Neuronal stem cell (in vitro differentiated cells): ENCODE measurements around the gene CTNND2.

Experiments
- DNase-seq: peaks from one replicate; pipeline ENCODE4 v3.0.0-alpha.2; 2013; ENCODE audit warnings: low spot score
- H2AFZ ChIP-seq: one replicate; pipeline ENCODE4 v1.6.1; 2013; ENCODE audit warnings: mild to moderate bottlenecking, low read length, inconsistent platforms
- H2AK5ac ChIP-seq: 2 replicates; pipeline ENCODE4 v1.6.1; 2013; ENCODE audit warnings: low read depth, mild to moderate bottlenecking, inconsistent platforms, low read length, moderate library complexity, mixed read lengths
- H2BK120ac ChIP-seq: 2 replicates; pipeline ENCODE4 v1.6.1; 2013; ENCODE audit warnings: low read depth, mild to moderate bottlenecking, inconsistent platforms, low read length, moderate library complexity, mixed read lengths
- H2BK12ac ChIP-seq: one replicate; pipeline ENCODE4 v1.6.1; 2013; ENCODE audit warnings: low read length, inconsistent platforms
- H2BK15ac ChIP-seq: 2 replicates; pipeline ENCODE4 v1.6.1; 2013; ENCODE audit warnings: mild to moderate bottlenecking, low read length, inconsistent platforms, mixed read lengths
- H2BK5ac ChIP-seq: one replicate; pipeline ENCODE4 v1.6.1; 2013; ENCODE audit warnings: inconsistent platforms, mild to moderate bottlenecking, low read length, moderate library complexity
- H3K14ac ChIP-seq: one replicate; pipeline ENCODE4 v1.6.1; 2013; ENCODE audit warnings: low read length, inconsistent platforms
- H3K18ac ChIP-seq: 2 replicates; pipeline ENCODE4 v1.6.1; 2013; ENCODE audit warnings: low read length, inconsistent platforms
- H3K23ac ChIP-seq: 2 replicates; pipeline ENCODE4 v1.6.1; 2013; ENCODE audit warnings: low read depth, mild to moderate bottlenecking, mixed read lengths, low read length, inconsistent platforms; ENCODE audit not compliant: poor library complexity
- H3K27ac ChIP-seq: replicated peaks from 3 replicates; pipeline ENCODE4 v1.5.1; 2013; ENCODE audit warnings: low read length, inconsistent platforms
- H3K27me3 ChIP-seq, 3 experiments: 2 replicates each; pipeline ENCODE4 v1.6.1; 2013; ENCODE audit warnings: low read length in 3 of 3, mild to moderate bottlenecking in 2 of 3, inconsistent platforms in 1 of 3, low read depth in 1 of 3, mixed read lengths in 1 of 3, moderate library complexity in 1 of 3; ENCODE audit not compliant: control insufficient read depth in 3 of 3, insufficient read depth in 3 of 3
- H3K36me3 ChIP-seq, 2 donors: replicated peaks in 1 of 2; 2 replicates each; pipeline ENCODE4 v1.6.1; 2013; ENCODE audit warnings: low read length in 2 of 2; ENCODE audit not compliant: control insufficient read depth in 2 of 2, insufficient read depth in 2 of 2
- H3K4ac ChIP-seq: 2 replicates; pipeline ENCODE4 v1.6.1; 2013; ENCODE audit warnings: inconsistent platforms, mild to moderate bottlenecking, low read length, moderate library complexity
- H3K4me1 ChIP-seq, 2 donors: 1 replicate in 1 of 2; 2 replicates in 1 of 2; pipeline ENCODE4 v1.6.1; 2013; ENCODE audit warnings: low read length in 2 of 2, low read depth in 1 of 2; ENCODE audit not compliant: control insufficient read depth in 2 of 2, insufficient read depth in 1 of 2
- H3K4me2 ChIP-seq: one replicate; pipeline ENCODE4 v1.6.1; 2013; ENCODE audit warnings: mild to moderate bottlenecking, low read length, inconsistent platforms; ENCODE audit not compliant: insufficient read depth, poor library complexity, severe bottlenecking
- H3K4me3 ChIP-seq, 2 donors: 2 replicates each; pipeline ENCODE4 v1.5.1; 2013; ENCODE audit warnings: low read length in 2 of 2, mild to moderate bottlenecking in 2 of 2, inconsistent platforms in 1 of 2, moderate library complexity in 1 of 2
- H3K79me1 ChIP-seq: one replicate; pipeline ENCODE4 v1.6.1; 2013; ENCODE audit warnings: low read depth, mild to moderate bottlenecking, inconsistent platforms, low read length, moderate library complexity
- H3K9ac ChIP-seq: one replicate; pipeline ENCODE4 v1.6.1; 2013; ENCODE audit warnings: mild to moderate bottlenecking, low read depth, low read length, inconsistent platforms; ENCODE audit not compliant: poor library complexity
- H3K9me3 ChIP-seq, 2 donors: replicated peaks in 1 of 2; 2 replicates each; pipeline versions ENCODE3 to v1.6.1; 2013; ENCODE audit warnings: low read length in 2 of 2, mild to moderate bottlenecking in 2 of 2, inconsistent platforms in 1 of 2, low read depth in 1 of 2, mixed read lengths in 1 of 2, moderate library complexity in 1 of 2; ENCODE audit not compliant: control insufficient read depth in 2 of 2, insufficient read depth in 1 of 2
- H4K8ac ChIP-seq: one replicate; pipeline ENCODE4 v1.6.1; 2013; ENCODE audit warnings: low read depth, mild to moderate bottlenecking, inconsistent platforms, low read length, moderate library complexity
- H4K91ac ChIP-seq: one replicate; pipeline ENCODE4 v1.6.1; 2013; ENCODE audit warnings: low read length, low read depth, mild to moderate bottlenecking, inconsistent platforms; ENCODE audit not compliant: poor library complexity
- WGBS, 2 donors: extraction: QIAGEN DNeasy Blood & Tissue Kit; methylation state at CpG; one replicate each; pipeline ENCODE4 v1.1.7; 2013; ENCODE audit warnings: missing lambda C conversion rate in 2 of 2, mixed read lengths in 1 of 2; ENCODE audit not compliant: insufficient read length in 2 of 2, insufficient replicate concordance in 1 of 2; ENCODE audit errors: extremely low coverage in 2 of 2; 5-methylcytosine and 5-hydroxymethylcytosine counted together

CTNND2 gene

GRCh38 chr5:11407556-11408145 is 496.6 kb downstream of the CTNND2 start:
- Histone ChIP-seq H2AFZ (no peak overlapping the region), H3K14ac (no peak overlapping the region), H3K27ac (no peak overlapping the region), H3K4me2 (no peak overlapping the region), H3K36me3 (peaks cover 0 to 55% of the 10 kb centered on the region in 2 donors), H3K27me3 (no peaks in the 10 kb centered on the region), H2AK5ac (no peak overlapping the region), H4K91ac (no peak overlapping the region), H2BK15ac (no peak overlapping the region), H3K79me1 (no peaks in the 10 kb centered on the region), H2BK12ac (no peak overlapping the region), H3K4me1 (peaks cover 0 to 2% of the 10 kb centered on the region in 2 donors), H4K8ac (no peak overlapping the region), H3K4ac (no peak overlapping the region), H3K4me3 (no peak overlapping the region), H3K9me3 (no peaks in the 10 kb centered on the region), H3K23ac (no peak overlapping the region), H3K18ac (no peak overlapping the region), H2BK5ac (no peak overlapping the region), H2BK120ac (no peak overlapping the region), H3K9ac (no peak overlapping the region)
- WGBS, 2 donors: no CpG with 5 or more reads among the region's 5 CpGs
- no peak for DNase-seq

- no peaks in the 10 kb centered on the region for H3K27me3 ChIP-seq
- H3K36me3 ChIP-seq: peaks cover 0 to 28% of the 10 kb centered on the region in 2 donors
- H3K9me3 ChIP-seq: no peaks in the 10 kb centered on the region
- H2BK120ac ChIP-seq: no peak overlapping the region
- H3K9ac ChIP-seq: no peak overlapping the region
- no peak overlapping the region for H3K23ac ChIP-seq
- no peak overlapping the region for H4K91ac ChIP-seq
- H2AFZ ChIP-seq: no peak overlapping the region
- peaks cover 6 to 7% of the 10 kb centered on the region in 2 donors for H3K4me1 ChIP-seq
- H3K4me2 ChIP-seq: no peak overlapping the region
- H3K14ac ChIP-seq: no peak overlapping the region
- H3K79me1 ChIP-seq: no peaks in the 10 kb centered on the region
- H3K4me3 ChIP-seq: no peak overlapping the region
- no peak overlapping the region for H3K27ac ChIP-seq
- H2AK5ac ChIP-seq: no peak overlapping the region
- H2BK5ac ChIP-seq: no peak overlapping the region
- WGBS, 2 donors: no CpG with 5 or more reads among the region's 2 CpGs
- no peak overlapping the region for H2BK15ac ChIP-seq
- H2BK12ac ChIP-seq: no peak overlapping the region
- DNase-seq: no peak
- no peak overlapping the region for H3K4ac ChIP-seq
- no peak overlapping the region for H4K8ac ChIP-seq
- no peak overlapping the region for H3K18ac ChIP-seq
These were observed 503.9 kb downstream of the CTNND2 start for GRCh38 chr5:11400316-11400715.

- Histone ChIP-seq H3K27me3 (no peaks in the 10 kb centered on the region), H2AK5ac (no peak overlapping the region), H3K4ac (no peak overlapping the region), H2BK120ac (no peak overlapping the region), H3K14ac (no peak overlapping the region), H3K4me3 (no peak overlapping the region), H3K79me1 (no peaks in the 10 kb centered on the region), H3K36me3 (peaks cover 0 to 22% of the 10 kb centered on the region in 2 donors), H3K4me1 (peaks cover 6 to 11% of the 10 kb centered on the region in 2 donors), H2BK5ac (no peak overlapping the region), H3K4me2 (no peak overlapping the region), H3K9ac (no peak overlapping the region), H4K8ac (no peak overlapping the region), H2BK15ac (no peak overlapping the region), H4K91ac (no peak overlapping the region), H2BK12ac (no peak overlapping the region), H2AFZ (no peak overlapping the region), H3K18ac (no peak overlapping the region), H3K23ac (no peak overlapping the region), H3K9me3 (no peaks in the 10 kb centered on the region), H3K27ac (no peak overlapping the region)
- no peak for DNase-seq
- WGBS, 2 donors: no CpG with 5 or more reads among the region's 3 CpGs
These were observed 505.5 kb downstream of the CTNND2 start for GRCh38 chr5:11398728-11399127.

GRCh38 chr5:11397549-11397948 is 506.7 kb downstream of the CTNND2 start:
- Histone ChIP-seq H3K4me2 (no peak overlapping the region), H3K4ac (no peak overlapping the region), H3K27me3 (no peaks in the 10 kb centered on the region), H3K14ac (no peak overlapping the region), H2BK15ac (no peak overlapping the region), H4K91ac (no peak overlapping the region), H3K36me3 (peaks cover 0 to 16% of the 10 kb centered on the region in 2 donors), H3K79me1 (no peaks in the 10 kb centered on the region), H3K9me3 (no peaks in the 10 kb centered on the region), H3K9ac (no peak overlapping the region), H2BK120ac (no peak overlapping the region), H3K4me3 (no peak overlapping the region), H2AFZ (no peak overlapping the region), H3K27ac (no peak overlapping the region), H3K4me1 (peaks cover 6 to 10% of the 10 kb centered on the region in 2 donors), H3K23ac (no peak overlapping the region), H2AK5ac (no peak overlapping the region), H3K18ac (no peak overlapping the region), H4K8ac (no peak overlapping the region), H2BK5ac (no peak overlapping the region), H2BK12ac (no peak overlapping the region)
- WGBS, 2 donors: no CpG with 5 or more reads among the region's 8 CpGs
- DNase-seq: no peak
